ENCODE results near the gene KRCC1. TPM values are rescaled to one million over a fixed set of nuclear protein-coding genes. Genes with fewer than 3 reads are reported as not detected.
A peak's percentile ranks its signal among the peaks of the same experiment; 100 is the strongest.

KRCC1 gene
- total and polyA plus RNA-seq, 9 of the 15 experiments (the other 6 are each of a cell fraction or from before 2014, with no cell fraction given): 1.9 to 6.0 (median 2.2) TPM

DNA sequence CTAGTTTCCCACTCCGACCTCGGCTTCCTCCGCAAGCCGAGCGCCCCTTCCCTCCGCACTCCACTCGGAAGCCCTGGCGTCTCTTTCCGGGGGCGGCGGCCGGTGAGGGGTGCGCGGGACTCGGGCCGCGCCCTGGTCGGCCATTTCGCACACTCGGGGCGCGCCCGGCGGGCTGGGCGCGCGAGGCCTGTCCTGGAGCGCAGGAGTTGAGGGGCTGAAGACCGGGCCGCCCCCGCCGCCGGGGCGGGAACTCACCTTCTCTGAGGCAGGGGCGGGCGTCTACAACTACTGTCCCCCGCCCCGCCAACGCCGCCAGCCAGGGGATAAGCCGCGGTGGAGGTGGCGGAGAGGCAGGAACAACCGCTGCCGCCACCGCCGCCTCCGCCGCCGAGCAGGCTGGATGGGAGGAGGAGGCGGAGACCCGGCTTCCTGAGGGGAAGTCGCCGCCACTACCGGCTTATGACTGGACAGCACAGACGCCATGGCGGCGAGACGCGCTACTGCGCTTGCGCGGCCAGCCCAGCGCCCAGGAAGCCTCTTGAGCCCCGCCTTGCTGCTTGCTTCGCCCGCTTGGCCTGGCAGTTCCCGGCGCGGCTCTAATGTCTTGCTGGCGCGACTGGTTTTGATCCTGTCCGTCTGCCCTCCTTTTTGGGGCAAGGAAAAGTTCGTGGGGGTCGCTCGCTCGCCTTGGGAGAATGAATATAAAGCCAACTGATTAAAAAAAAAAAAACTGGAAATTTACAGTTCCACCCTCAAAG lies at the start of gene KRCC1 (continued):
- TF ChIP-seq, protein P1, sequence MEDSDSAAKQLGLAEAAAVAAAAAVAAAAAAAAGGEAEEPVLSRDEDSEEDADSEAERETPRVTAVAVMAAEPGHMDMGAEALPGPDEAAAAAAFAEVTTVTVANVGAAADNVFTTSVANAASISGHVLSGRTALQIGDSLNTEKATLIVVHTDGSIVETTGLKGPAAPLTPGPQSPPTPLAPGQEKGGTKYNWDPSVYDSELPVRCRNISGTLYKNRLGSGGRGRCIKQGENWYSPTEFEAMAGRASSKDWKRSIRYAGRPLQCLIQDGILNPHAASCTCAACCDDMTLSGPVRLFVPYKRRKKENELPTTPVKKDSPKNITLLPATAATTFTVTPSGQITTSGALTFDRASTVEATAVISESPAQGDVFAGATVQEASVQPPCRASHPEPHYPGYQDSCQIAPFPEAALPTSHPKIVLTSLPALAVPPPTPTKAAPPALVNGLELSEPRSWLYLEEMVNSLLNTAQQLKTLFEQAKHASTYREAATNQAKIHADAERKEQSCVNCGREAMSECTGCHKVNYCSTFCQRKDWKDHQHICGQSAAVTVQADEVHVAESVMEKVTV (CRISPR knock-in tag; IDR thresholded peaks at IDR 0.05): no peak
- no peak for TF ChIP-seq SAFB2 (IDR thresholded peaks at IDR 0.05; ENCODE audit: borderline replicate concordance, low read depth, low read length, severe bottlenecking)
- no peak for TF ChIP-seq ZNF551 (CRISPR knock-in tag; IDR thresholded peaks at IDR 0.05)
- TF ChIP-seq POLR2H (tag; IDR thresholded peaks at IDR 0.05; ENCODE audit: low read depth): peak; percentile 91
- TF ChIP-seq ZBTB7A (IDR thresholded peaks at IDR 0.05; ENCODE audit: borderline replicate concordance, control insufficient read depth, low read depth, low read length): peak; percentile 81; the same call in 1 of the 2 replicates
- TF ChIP-seq, protein P2, sequence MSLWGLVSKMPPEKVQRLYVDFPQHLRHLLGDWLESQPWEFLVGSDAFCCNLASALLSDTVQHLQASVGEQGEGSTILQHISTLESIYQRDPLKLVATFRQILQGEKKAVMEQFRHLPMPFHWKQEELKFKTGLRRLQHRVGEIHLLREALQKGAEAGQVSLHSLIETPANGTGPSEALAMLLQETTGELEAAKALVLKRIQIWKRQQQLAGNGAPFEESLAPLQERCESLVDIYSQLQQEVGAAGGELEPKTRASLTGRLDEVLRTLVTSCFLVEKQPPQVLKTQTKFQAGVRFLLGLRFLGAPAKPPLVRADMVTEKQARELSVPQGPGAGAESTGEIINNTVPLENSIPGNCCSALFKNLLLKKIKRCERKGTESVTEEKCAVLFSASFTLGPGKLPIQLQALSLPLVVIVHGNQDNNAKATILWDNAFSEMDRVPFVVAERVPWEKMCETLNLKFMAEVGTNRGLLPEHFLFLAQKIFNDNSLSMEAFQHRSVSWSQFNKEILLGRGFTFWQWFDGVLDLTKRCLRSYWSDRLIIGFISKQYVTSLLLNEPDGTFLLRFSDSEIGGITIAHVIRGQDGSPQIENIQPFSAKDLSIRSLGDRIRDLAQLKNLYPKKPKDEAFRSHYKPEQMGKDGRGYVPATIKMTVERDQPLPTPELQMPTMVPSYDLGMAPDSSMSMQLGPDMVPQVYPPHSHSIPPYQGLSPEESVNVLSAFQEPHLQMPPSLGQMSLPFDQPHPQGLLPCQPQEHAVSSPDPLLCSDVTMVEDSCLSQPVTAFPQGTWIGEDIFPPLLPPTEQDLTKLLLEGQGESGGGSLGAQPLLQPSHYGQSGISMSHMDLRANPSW (CRISPR knock-in tag; IDR thresholded peaks at IDR 0.05): no peak
- TF ChIP-seq KLF1 (tag; IDR thresholded peaks at IDR 0.05): 0 out of 2 replicates have a peak, but pooled peaks have one; percentile 50
- TF ChIP-seq, protein P3, sequence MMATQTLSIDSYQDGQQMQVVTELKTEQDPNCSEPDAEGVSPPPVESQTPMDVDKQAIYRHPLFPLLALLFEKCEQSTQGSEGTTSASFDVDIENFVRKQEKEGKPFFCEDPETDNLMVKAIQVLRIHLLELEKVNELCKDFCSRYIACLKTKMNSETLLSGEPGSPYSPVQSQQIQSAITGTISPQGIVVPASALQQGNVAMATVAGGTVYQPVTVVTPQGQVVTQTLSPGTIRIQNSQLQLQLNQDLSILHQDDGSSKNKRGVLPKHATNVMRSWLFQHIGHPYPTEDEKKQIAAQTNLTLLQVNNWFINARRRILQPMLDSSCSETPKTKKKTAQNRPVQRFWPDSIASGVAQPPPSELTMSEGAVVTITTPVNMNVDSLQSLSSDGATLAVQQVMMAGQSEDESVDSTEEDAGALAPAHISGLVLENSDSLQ (IDR thresholded peaks at IDR 0.05): no peak
- 0 out of 4 replicates have a peak, but pooled peaks of 1 of the 2 experiments have one; percentile 50 for TF ChIP-seq SIN3A (IDR thresholded peaks at IDR 0.05; ENCODE audit: borderline replicate concordance in 2 of 2, control insufficient read depth in 1 of 2, low read depth in 2 of 2, low read length in 2 of 2)
- TF ChIP-seq ZNF263 (CRISPR knock-in tag; IDR thresholded peaks at IDR 0.05; ENCODE audit: borderline replicate concordance): no peak
- TF ChIP-seq, protein P4, sequence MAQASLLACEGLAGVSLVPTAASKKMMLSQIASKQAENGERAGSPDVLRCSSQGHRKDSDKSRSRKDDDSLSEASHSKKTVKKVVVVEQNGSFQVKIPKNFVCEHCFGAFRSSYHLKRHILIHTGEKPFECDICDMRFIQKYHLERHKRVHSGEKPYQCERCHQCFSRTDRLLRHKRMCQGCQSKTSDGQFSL (CRISPR knock-in tag; IDR thresholded peaks at IDR 0.05): no peak
- TF ChIP-seq, protein P4 (tag; IDR thresholded peaks at IDR 0.05): no peak
- TF ChIP-seq ZBTB8A (IDR thresholded peaks at IDR 0.05; ENCODE audit: partially characterized antibody): no peak
- no peak for TF ChIP-seq PHTF2 (CRISPR knock-in tag; IDR thresholded peaks at IDR 0.05)
- TF ChIP-seq ZNF121 (CRISPR knock-in tag; conservative IDR thresholded peaks at IDR 0.05): no peak
- TF ChIP-seq, protein P5, sequence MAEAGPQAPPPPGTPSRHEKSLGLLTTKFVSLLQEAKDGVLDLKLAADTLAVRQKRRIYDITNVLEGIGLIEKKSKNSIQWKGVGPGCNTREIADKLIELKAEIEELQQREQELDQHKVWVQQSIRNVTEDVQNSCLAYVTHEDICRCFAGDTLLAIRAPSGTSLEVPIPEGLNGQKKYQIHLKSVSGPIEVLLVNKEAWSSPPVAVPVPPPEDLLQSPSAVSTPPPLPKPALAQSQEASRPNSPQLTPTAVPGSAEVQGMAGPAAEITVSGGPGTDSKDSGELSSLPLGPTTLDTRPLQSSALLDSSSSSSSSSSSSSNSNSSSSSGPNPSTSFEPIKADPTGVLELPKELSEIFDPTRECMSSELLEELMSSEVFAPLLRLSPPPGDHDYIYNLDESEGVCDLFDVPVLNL (CRISPR knock-in tag; IDR thresholded peaks at IDR 0.05; ENCODE audit: low read depth): no peak
- no peak for TF ChIP-seq FOXJ3 (CRISPR knock-in tag; IDR thresholded peaks at IDR 0.05)
- no peak for TF ChIP-seq SIRT6 (IDR thresholded peaks at IDR 0.05; ENCODE audit: low read depth, low read length)
- no peak for TF ChIP-seq KLF16 (IDR thresholded peaks at IDR 0.05)
- no peak for TF ChIP-seq SMAD2 (IDR thresholded peaks at IDR 0.05; ENCODE audit: low read depth, low read length)
